ENCODE data around the gene MTFR2. TPM values are rescaled to one million over a fixed set of nuclear protein-coding genes. Genes with fewer than 3 reads are reported as not detected.

Gene MTFR2
- polyA plus RNA-seq, 3 donors, result 0.41 to 0.79 (median 0.60) TPM

DNA sequence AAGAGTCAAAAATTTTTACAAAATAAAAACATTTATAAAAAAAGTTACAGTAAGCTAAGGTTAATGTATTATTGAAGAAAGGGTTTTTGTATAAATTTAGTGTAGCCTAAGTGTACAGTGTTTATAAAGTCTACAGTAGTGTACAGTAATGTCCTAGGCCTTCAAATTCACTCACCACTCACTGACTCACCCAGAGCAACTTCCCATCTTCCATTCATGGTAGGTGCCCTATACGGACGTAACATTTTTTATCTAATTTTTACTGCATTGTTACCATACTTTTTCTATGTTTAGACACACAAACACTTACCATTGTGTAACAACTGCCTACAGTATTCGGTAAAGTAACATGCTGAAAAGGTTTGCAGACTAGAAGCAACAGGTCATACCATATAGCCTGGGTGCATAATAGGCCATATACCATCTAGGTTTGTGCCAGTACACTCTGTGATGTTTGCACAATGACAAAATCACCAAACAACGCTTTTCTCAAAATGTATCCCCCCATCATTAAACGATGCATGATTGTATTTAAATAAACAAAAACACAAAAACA is 6.0 kb downstream of the MTFR2 start:
- H3K9me3 Mint-ChIP-seq, result no peaks in the 10 kb centered on the region
- Histone ChIP-seq H2AFZ (ENCODE audit: insufficient read depth, low read depth, low read length, poor library complexity, severe bottlenecking) (no peak overlapping the region), H3K4me2 (replicated peaks; ENCODE audit: extremely low read depth, low read length, poor library complexity, severe bottlenecking) (no peak overlapping the region), H3K9me3 (replicated peaks in 1 of 2; ENCODE audit: control insufficient read depth in 1 of 2, insufficient read depth in 1 of 2, low read length in 2 of 2) (no peaks in the 10 kb centered on the region), H3K36me3 (replicated peaks in 1 of 2; ENCODE audit: control insufficient read depth in 1 of 2, insufficient read depth in 2 of 2, low read length in 2 of 2) (peaks cover 11 to 66% of the 10 kb centered on the region in 2 donors), H3K4me1 (ENCODE audit: control insufficient read depth in 1 of 2, insufficient read depth in 2 of 2, low read length in 2 of 2) (peaks cover 1 to 6% of the 10 kb centered on the region in 2 donors), H3K9ac (ENCODE audit: insufficient read depth, low read length, poor library complexity, severe bottlenecking) (no peak overlapping the region), H3K79me2 (ENCODE audit: insufficient read depth, low read length) (peaks cover 53% of the 10 kb centered on the region), H4K20me1 (ENCODE audit: insufficient read depth, low read length) (no peaks in the 10 kb centered on the region), H3K27me3 (ENCODE audit: control insufficient read depth in 2 of 2, insufficient read depth in 2 of 2, low read length in 2 of 2) (no peaks in the 10 kb centered on the region), H3K4me3 (replicated peaks in 1 of 3; ENCODE audit: low read depth in 2 of 3, low read length in 3 of 3) (no peak overlapping the region), H3K27ac (ENCODE audit: low read depth in 1 of 2, low read length in 2 of 2) (no peak overlapping the region)
- DNase-seq, result no peak
- peaks cover 0 to 1% (median 0%) of the 10 kb centered on the region in 3 donors for H3K27me3 Mint-ChIP-seq (ENCODE audit: low read depth in 3 of 3)
- peaks cover 11% of the 10 kb centered on the region for H3K4me1 Mint-ChIP-seq
- no peak overlapping the region for H3K27ac Mint-ChIP-seq
- WGBS (ENCODE audit: insufficient coverage), result 100% methylated on average over 1 of the region's 5 CpGs
- TF ChIP-seq, protein P1, sequence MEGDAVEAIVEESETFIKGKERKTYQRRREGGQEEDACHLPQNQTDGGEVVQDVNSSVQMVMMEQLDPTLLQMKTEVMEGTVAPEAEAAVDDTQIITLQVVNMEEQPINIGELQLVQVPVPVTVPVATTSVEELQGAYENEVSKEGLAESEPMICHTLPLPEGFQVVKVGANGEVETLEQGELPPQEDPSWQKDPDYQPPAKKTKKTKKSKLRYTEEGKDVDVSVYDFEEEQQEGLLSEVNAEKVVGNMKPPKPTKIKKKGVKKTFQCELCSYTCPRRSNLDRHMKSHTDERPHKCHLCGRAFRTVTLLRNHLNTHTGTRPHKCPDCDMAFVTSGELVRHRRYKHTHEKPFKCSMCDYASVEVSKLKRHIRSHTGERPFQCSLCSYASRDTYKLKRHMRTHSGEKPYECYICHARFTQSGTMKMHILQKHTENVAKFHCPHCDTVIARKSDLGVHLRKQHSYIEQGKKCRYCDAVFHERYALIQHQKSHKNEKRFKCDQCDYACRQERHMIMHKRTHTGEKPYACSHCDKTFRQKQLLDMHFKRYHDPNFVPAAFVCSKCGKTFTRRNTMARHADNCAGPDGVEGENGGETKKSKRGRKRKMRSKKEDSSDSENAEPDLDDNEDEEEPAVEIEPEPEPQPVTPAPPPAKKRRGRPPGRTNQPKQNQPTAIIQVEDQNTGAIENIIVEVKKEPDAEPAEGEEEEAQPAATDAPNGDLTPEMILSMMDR (IDR thresholded peaks at IDR 0.05), result no peak
- intact Hi-C loops (cut with micrococcal nuclease), result no loop called here
- H3K36me3 Mint-ChIP-seq, result peaks cover 38 to 65% of the 10 kb centered on the region in 2 donors
- no peak overlapping the region for H3K4me3 Mint-ChIP-seq

DNA sequence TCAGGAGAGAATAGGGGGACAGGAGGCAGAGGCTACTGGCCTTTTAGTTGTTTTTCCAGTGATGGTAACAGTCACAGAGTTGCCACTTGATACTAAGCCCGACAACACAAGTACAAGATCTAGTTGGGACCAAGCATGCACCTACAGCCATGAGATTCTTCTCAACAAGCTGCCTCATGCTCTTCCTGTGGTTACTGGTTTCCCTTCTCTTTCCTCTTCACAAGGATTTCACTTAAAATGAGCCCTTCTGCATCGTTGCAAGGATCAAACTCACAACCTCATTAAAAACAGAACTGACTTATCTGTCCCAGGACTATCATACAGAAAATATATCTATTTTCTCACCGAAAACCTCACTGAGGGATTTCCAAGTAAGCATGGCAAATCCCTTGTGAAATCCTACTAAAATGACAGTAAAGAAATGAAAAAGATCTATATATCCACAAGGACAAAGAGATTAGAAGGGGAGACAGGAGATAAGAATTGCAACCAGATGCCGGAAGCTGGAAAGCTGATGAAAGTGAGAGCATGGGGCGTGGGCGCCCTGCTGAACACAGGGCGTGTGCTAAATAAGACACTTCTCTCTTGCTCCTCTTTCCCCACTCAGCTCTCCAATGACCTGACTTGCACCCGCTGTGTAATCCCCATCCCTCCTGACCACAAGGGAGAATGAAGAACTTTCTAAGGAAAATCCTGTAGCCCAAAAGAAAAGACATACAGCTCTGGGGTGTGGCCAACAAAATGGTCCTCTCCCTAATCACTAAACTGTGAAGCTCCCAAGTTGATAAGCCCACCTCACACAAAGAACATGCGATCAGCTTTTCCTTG is 13.4 kb downstream of the MTFR2 start:
- H3K4me1 ChIP-seq (ENCODE audit: control insufficient read depth in 1 of 2, insufficient read depth in 2 of 2, low read length in 2 of 2), result peaks cover 20% of the 10 kb centered on the region in 2 donors
- H3K9ac ChIP-seq (ENCODE audit: insufficient read depth, low read length, poor library complexity, severe bottlenecking), result peak overlapping the region; percentile 7
- peak overlapping the region; percentile 26 to 84 (median 72) for H3K27ac Mint-ChIP-seq
- intact Hi-C loops (cut with micrococcal nuclease), result no loop called here
- H3K27me3 ChIP-seq (ENCODE audit: control insufficient read depth in 2 of 2, insufficient read depth in 2 of 2, low read length in 2 of 2), result no peaks in the 10 kb centered on the region
- peak in 2 of 3 donors; percentile 17 to 36 for DNase-seq
- peaks cover 12% of the 10 kb centered on the region for H3K79me2 ChIP-seq (ENCODE audit: insufficient read depth, low read length)
- no peaks in the 10 kb centered on the region for H4K20me1 ChIP-seq (ENCODE audit: insufficient read depth, low read length)
- no peaks in the 10 kb centered on the region for H3K27me3 Mint-ChIP-seq (ENCODE audit: low read depth in 3 of 3)
- 33% methylated on average over 3 of the region's 9 CpGs for WGBS (ENCODE audit: insufficient coverage)
- peak overlapping the region; percentile 64 for H3K4me2 ChIP-seq (replicated peaks; ENCODE audit: extremely low read depth, low read length, poor library complexity, severe bottlenecking)
- H3K9me3 ChIP-seq (replicated peaks in 1 of 2; ENCODE audit: control insufficient read depth in 1 of 2, insufficient read depth in 1 of 2, low read length in 2 of 2), result no peaks in the 10 kb centered on the region
- H2AFZ ChIP-seq (ENCODE audit: insufficient read depth, low read depth, low read length, poor library complexity, severe bottlenecking), result peak overlapping the region; percentile 72
- H3K36me3 Mint-ChIP-seq, result peaks cover 23 to 51% of the 10 kb centered on the region in 2 donors
- H3K36me3 ChIP-seq (replicated peaks in 1 of 2; ENCODE audit: control insufficient read depth in 1 of 2, insufficient read depth in 2 of 2, low read length in 2 of 2), result peaks cover 6 to 27% of the 10 kb centered on the region in 2 donors
- peak overlapping the region in 1 of 2 donors; percentile 71 for H3K27ac ChIP-seq (ENCODE audit: low read depth in 1 of 2, low read length in 2 of 2)
- H3K4me3 ChIP-seq (replicated peaks in 1 of 3; ENCODE audit: low read depth in 2 of 3, low read length in 3 of 3), result peak overlapping the region; percentile 2 to 62 (median 49)
- H3K4me3 Mint-ChIP-seq, result peak overlapping the region; percentile 9 to 86
- TF ChIP-seq, protein P1 (IDR thresholded peaks at IDR 0.05), result no peak
- no peaks in the 10 kb centered on the region for H3K9me3 Mint-ChIP-seq
- H3K4me1 Mint-ChIP-seq, result peaks cover 31% of the 10 kb centered on the region
